Measurements from ENCODE around the gene ADCY9.
"Not testable (repeated sequence)": the region's sequence is repeated elsewhere in the genome, so short reads cannot be mapped to it uniquely, and the experiment has no call there.

ADCY9 gene

GRCh38 chr16:4073150-4073549, 43.1 kb downstream of the ADCY9 start:
- in situ Hi-C loops (cut with MboI; ENCODE audit: low sequenced_read_pairs) = not testable (repeated sequence)

GRCh38 chr16:4071686-4072561, 44.3 kb downstream of the ADCY9 start:
- in situ Hi-C loops (cut with MboI; ENCODE audit: low sequenced_read_pairs) = no loop called here

- in situ Hi-C loops (cut with MboI; ENCODE audit: low sequenced_read_pairs) = no loop called here
Measured at GRCh38 chr16:4070936-4071335, 45.3 kb downstream of the ADCY9 start.

- in situ Hi-C loops (cut with MboI; ENCODE audit: low sequenced_read_pairs) = no loop called here
Measured at GRCh38 chr16:4067262-4068001, 48.8 kb downstream of the ADCY9 start.

- in situ Hi-C loops (cut with MboI; ENCODE audit: low sequenced_read_pairs) = no loop called here
Measured at GRCh38 chr16:4064950-4065352, 51.3 kb downstream of the ADCY9 start.

GRCh38 chr16:4062212-4062802, 53.9 kb downstream of the ADCY9 start:
- in situ Hi-C loops (cut with MboI; ENCODE audit: low sequenced_read_pairs) = no loop called here

GRCh38 chr16:4060823-4061222, 55.4 kb downstream of the ADCY9 start:
- in situ Hi-C loops (cut with MboI; ENCODE audit: low sequenced_read_pairs) = no loop called here

GRCh38 chr16:4060009-4060408, 56.2 kb downstream of the ADCY9 start:
- in situ Hi-C loops (cut with MboI; ENCODE audit: low sequenced_read_pairs) = no loop called here

GRCh38 chr16:4058386-4058785, 57.9 kb downstream of the ADCY9 start:
- in situ Hi-C loops (cut with MboI; ENCODE audit: low sequenced_read_pairs) = no loop called here

GRCh38 chr16:4057439-4057877, 58.8 kb downstream of the ADCY9 start:
- in situ Hi-C loops (cut with MboI; ENCODE audit: low sequenced_read_pairs) = no loop called here

GRCh38 chr16:4056161-4057105, 59.8 kb downstream of the ADCY9 start:
- in situ Hi-C loops (cut with MboI; ENCODE audit: low sequenced_read_pairs) = no loop called here

GRCh38 chr16:4055748-4056147, 60.5 kb downstream of the ADCY9 start:
- in situ Hi-C loops (cut with MboI; ENCODE audit: low sequenced_read_pairs) = no loop called here

- in situ Hi-C loops (cut with MboI; ENCODE audit: low sequenced_read_pairs) = no loop called here
Measured at GRCh38 chr16:4053301-4053845, 62.9 kb downstream of the ADCY9 start.

- in situ Hi-C loops (cut with MboI; ENCODE audit: low sequenced_read_pairs) = no loop called here
Measured at GRCh38 chr16:4052801-4053293, 63.4 kb downstream of the ADCY9 start.

- in situ Hi-C loops (cut with MboI; ENCODE audit: low sequenced_read_pairs) = no loop called here
Measured at GRCh38 chr16:4052096-4052495, 64.1 kb downstream of the ADCY9 start.

- in situ Hi-C loops (cut with MboI; ENCODE audit: low sequenced_read_pairs) = no loop called here
Measured at GRCh38 chr16:4051591-4051990, 64.7 kb downstream of the ADCY9 start.

GRCh38 chr16:4049031-4049430, 67.2 kb downstream of the ADCY9 start:
- in situ Hi-C loops (cut with MboI; ENCODE audit: low sequenced_read_pairs) = no loop called here

GRCh38 chr16:4048481-4048880, 67.8 kb downstream of the ADCY9 start:
- in situ Hi-C loops (cut with MboI; ENCODE audit: low sequenced_read_pairs) = no loop called here

GRCh38 chr16:4046221-4046620, 70.0 kb downstream of the ADCY9 start:
- in situ Hi-C loops (cut with MboI; ENCODE audit: low sequenced_read_pairs) = no loop called here

GRCh38 chr16:4045561-4045960, 70.7 kb downstream of the ADCY9 start:
- in situ Hi-C loops (cut with MboI; ENCODE audit: low sequenced_read_pairs) = not testable (repeated sequence)

All from hTERT RPE-1 (cell line).